A549 (cell line): ENCODE results near the gene SNTG2. TPM values are rescaled to one million over a fixed set of nuclear protein-coding genes. Genes with fewer than 3 reads are reported as not detected.

Experiments
- ATAC-seq, 2 experiments: fragments of 200-7000 bp in 1 of 2; fragments of >200 bp in 1 of 2; cut with Nextera tagmentation in 1 of 2; cut with Tn5 transposase in 1 of 2; 3 replicates each; pipeline versions ENCODE4 v1.8.0 to v1.9.1; 2018 to 2020; ENCODE audit warnings: mild to moderate bottlenecking in 1 of 2, moderate library complexity in 1 of 2
- CTCF ChIA-PET: fragments of 300-600 bp; sonication (Branson Sonifier 250); formaldehyde crosslinking; extraction: SDS; loops from one replicate; lab custom pipeline; 2021; ENCODE audit warnings: antibody characterized with exemption, inconsistent platforms; lab: Yijun Ruan, JAX
- POLR2A ChIA-PET: fragments of 350-600 bp; formaldehyde crosslinking; extraction: SDS; loops from one replicate; lab custom pipeline; 2021; ENCODE audit warnings: antibody characterized with exemption, inconsistent platforms; lab: Yijun Ruan, JAX
- DNase-seq, 2 experiments: peaks; one replicate each; pipeline versions ENCODE4 v3.0.0 to v3.0.0-alpha.2; 2011 to 2016; ENCODE audit warnings: low read depth in 1 of 2, low spot score in 1 of 2
- FAIRE-seq: peaks from 2 replicates; lab custom pipeline; 2011; peaks lifted over from hg19 to GRCh38; lab: Jason Lieb, UNC
- H3K27ac ChIP-seq, 2 experiments: fragments of >200 bp; sonication (Bioruptor Twin); formaldehyde crosslinking; 3 replicates each; pipeline ENCODE4 v1.5.1; 2016 to 2017
- H3K4me1 ChIP-seq: fragments of >200 bp; sonication (Bioruptor Twin); formaldehyde crosslinking; 3 replicates; pipeline ENCODE4 v1.6.1; 2016
- H3K4me2 ChIP-seq: fragments of >200 bp; sonication (Bioruptor Twin); formaldehyde crosslinking; 3 replicates; pipeline ENCODE4 v1.6.1; 2016
- H3K4me3 ChIP-seq: fragments of >200 bp; sonication (Bioruptor Twin); formaldehyde crosslinking; 3 replicates; pipeline ENCODE4 v1.5.1; 2016
- H3K9me3 ChIP-seq: fragments of >200 bp; sonication (Bioruptor Twin); formaldehyde crosslinking; 3 replicates; pipeline ENCODE4 v1.6.1; 2016
- BHLHE40 ChIP-seq: IDR thresholded peaks from 2 replicates; pipeline ENCODE4 v1.6.1; 2012; ENCODE audit warnings: low read depth, low read length, inconsistent platforms
- CBX8 ChIP-seq: fragments of 200-600 bp; sonication (generic); IDR thresholded peaks from 2 replicates; pipeline ENCODE4 v1.6.1; 2016
- CHD2 ChIP-seq: fragments of 150-350 bp; IDR thresholded peaks from 2 replicates; pipeline ENCODE4 v1.6.1; 2014; ENCODE audit warnings: low read length; ENCODE audit not compliant: partially characterized antibody
- EHF ChIP-seq: fragments of 250-450 bp; sonication (Bioruptor Pico); IDR thresholded peaks from 2 replicates; pipeline ENCODE4 v1.5.0; 2020; ENCODE audit warnings: mild to moderate bottlenecking
- EHMT2 ChIP-seq: fragments of 200-600 bp; sonication (generic); IDR thresholded peaks from 2 replicates; pipeline ENCODE4 v1.6.1; 2016; ENCODE audit warnings: antibody characterized with exemption, low read depth, mild to moderate bottlenecking, moderate library complexity
- ESRRA ChIP-seq: fragments of 150-350 bp; IDR thresholded peaks from 2 replicates; pipeline ENCODE4 v1.6.1; 2014; ENCODE audit warnings: mild to moderate bottlenecking, low read length, borderline replicate concordance
- FOSL2 ChIP-seq, 2 experiments: fragments of 450-650 bp in 1 of 2; fragments of >200 bp in 1 of 2; sonication (Bioruptor Twin) in 1 of 2; formaldehyde crosslinking; IDR thresholded peaks; 2 replicates each; pipeline versions ENCODE4 v1.5.0 to v1.6.1; 2016 to 2020; ENCODE audit warnings: mild to moderate bottlenecking in 1 of 2, moderate library complexity in 1 of 2
- FOXS1 ChIP-seq: fragments of 250-450 bp; sonication (Bioruptor Pico); IDR thresholded peaks from 2 replicates; pipeline ENCODE4 v1.5.0; 2020; ENCODE audit warnings: mild to moderate bottlenecking, moderate library complexity
- GATA3 ChIP-seq: IDR thresholded peaks from 2 replicates; pipeline ENCODE4 v1.6.1; 2012; ENCODE audit warnings: borderline replicate concordance
- HOXA7 ChIP-seq: fragments of 250-450 bp; sonication (Bioruptor Pico); IDR thresholded peaks from 2 replicates; pipeline ENCODE4 v1.5.0; 2020; ENCODE audit warnings: mild to moderate bottlenecking, moderate library complexity
- JUN ChIP-seq, 2 experiments: fragments of >200 bp; sonication (Bioruptor Twin); formaldehyde crosslinking; IDR thresholded peaks; 2 replicates in 1 of 2; 3 replicates in 1 of 2; pipeline ENCODE4 v1.6.1; 2016 to 2017
- KDM5A ChIP-seq: fragments of 200-600 bp; sonication (generic); IDR thresholded peaks from 2 replicates; pipeline ENCODE4 v1.6.1; 2016; ENCODE audit warnings: antibody characterized with exemption, mild to moderate bottlenecking
- MAZ ChIP-seq: fragments of 150-350 bp; IDR thresholded peaks from 2 replicates; pipeline ENCODE4 v1.6.1; 2014; ENCODE audit warnings: antibody characterized with exemption, low read depth, low read length, borderline replicate concordance
- NPAS2 ChIP-seq: fragments of 250-450 bp; sonication (Bioruptor Pico); IDR thresholded peaks from 2 replicates; pipeline ENCODE4 v1.8.0; 2022; ENCODE audit warnings: mild to moderate bottlenecking, moderate library complexity, borderline replicate concordance
- POLR2AphosphoS2 ChIP-seq: conservative IDR thresholded peaks from 2 replicates; pipeline ENCODE4 v1.6.1; 2012; ENCODE audit warnings: low read length, improper control_type of control experiment, inconsistent platforms
- RAD21 ChIP-seq, 2 experiments: fragments of >200 bp in 1 of 2; sonication (Bioruptor Twin) in 1 of 2; formaldehyde crosslinking in 1 of 2; IDR thresholded peaks in 1 of 2; conservative IDR thresholded peaks in 1 of 2; 2 replicates in 1 of 2; 3 replicates in 1 of 2; pipeline ENCODE4 v1.6.1; 2012 to 2018; ENCODE audit warnings: inconsistent platforms in 1 of 2
- REST ChIP-seq: fragments of 200-600 bp; sonication (generic); IDR thresholded peaks from 2 replicates; pipeline ENCODE4 v1.6.1; 2016; ENCODE audit warnings: antibody characterized with exemption, mild to moderate bottlenecking, moderate library complexity
- SREBF2 ChIP-seq: fragments of 450-650 bp; IDR thresholded peaks from 2 replicates; pipeline ENCODE4 v1.6.1; 2014; ENCODE audit warnings: mild to moderate bottlenecking, moderate library complexity
- TFCP2L1 ChIP-seq: fragments of 250-450 bp; sonication (Bioruptor Pico); IDR thresholded peaks from 2 replicates; pipeline ENCODE4 v1.5.0; 2021; ENCODE audit warnings: mild to moderate bottlenecking
- ZSCAN20 ChIP-seq: fragments of 250-450 bp; sonication (Bioruptor Pico); IDR thresholded peaks from 2 replicates; pipeline ENCODE4 v1.8.0; 2022; ENCODE audit warnings: mild to moderate bottlenecking, moderate library complexity
- WGBS: methylation state at CpG from one replicate; pipeline ENCODE4 v1.1.6; 2017; ENCODE audit errors: missing lambda C conversion rate; 5-methylcytosine and 5-hydroxymethylcytosine counted together
- polyA plus RNA-seq, 4 experiments: library from polyadenylated mRNA; depleted of rRNA in 3 of 4; stranded (reverse); fragments of >200 nt; fragmentation: RNase III in 1 of 4; extraction: RNeasy Plus Mini Kit Qiagen cat#74134 plus additional on column Dnase treatment in 1 of 4; gene quantifications; 2 replicates in 3 of 4; 3 replicates in 1 of 4; pipeline ENCODE4 v1.2.3, GENCODE V29; 2011 to 2017
- TF ChIP-seq, protein P1 (sequence below): IDR thresholded peaks from 2 replicates; pipeline ENCODE4 v1.6.1; 2012
- TF ChIP-seq, protein P2 (sequence below): fragments of 250-450 bp; sonication (Bioruptor Pico); IDR thresholded peaks from 2 replicates; pipeline ENCODE4 v1.5.0; 2020; ENCODE audit warnings: low read depth, mild to moderate bottlenecking, moderate library complexity

Gene SNTG2
- polyA plus RNA-seq, 2 of the 4 experiments (the other 2 are of a cell fraction) = not detected

DNA sequence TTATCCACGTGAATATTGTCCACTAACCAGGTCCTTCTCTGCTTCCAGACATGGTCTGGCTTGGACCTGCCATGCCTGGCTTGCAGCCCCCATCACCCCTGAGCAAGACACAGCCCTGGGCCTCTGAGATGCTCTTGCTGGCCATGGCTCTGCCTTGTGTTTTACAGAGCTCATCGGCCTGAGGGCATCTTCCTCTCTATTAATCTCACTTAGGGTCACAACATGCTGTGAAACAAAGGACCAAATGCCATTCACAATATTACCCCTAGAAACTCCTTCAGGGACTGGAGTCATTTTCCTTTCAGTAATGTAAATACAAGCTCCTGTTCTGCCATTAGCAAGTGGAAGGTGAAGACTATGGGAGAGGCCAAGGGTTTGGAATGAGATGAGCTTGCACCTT lies 455.8 kb downstream of the SNTG2 start:
- ChIA-PET POLR2A (no interaction called here), CTCF (no interaction called here)
- no peaks in the 10 kb centered on the region for H3K4me1 ChIP-seq
- no peak overlapping the region for H3K27ac ChIP-seq
- 0% methylated on average over 2 of the region's 2 CpGs for WGBS
- DNase-seq (no peak), FAIRE-seq (no peak), ATAC-seq (no peak)
- TF ChIP-seq FOXS1 (CRISPR knock-in tag) (no peak), FOSL2 (IDR thresholded peaks at IDR 0.05) (no peak), FOSL2 (CRISPR knock-in tag; IDR thresholded peaks at IDR 0.05) (no peak), REST (no peak), HOXA7 (CRISPR knock-in tag) (no peak), RAD21 (conservative IDR thresholded peaks at IDR 0.05 in 1 of 2, IDR thresholded peaks at IDR 0.05 in 1 of 2) (no peak), NPAS2 (no peak), GATA3 (no peak), TFCP2L1 (CRISPR knock-in tag) (no peak), EHMT2 (no peak), ESRRA (no peak), POLR2AphosphoS2 (no peak)
- no peak overlapping the region for H3K4me2 ChIP-seq
- no peaks in the 10 kb centered on the region for H3K9me3 ChIP-seq
- no peak overlapping the region for H3K4me3 ChIP-seq

DNA sequence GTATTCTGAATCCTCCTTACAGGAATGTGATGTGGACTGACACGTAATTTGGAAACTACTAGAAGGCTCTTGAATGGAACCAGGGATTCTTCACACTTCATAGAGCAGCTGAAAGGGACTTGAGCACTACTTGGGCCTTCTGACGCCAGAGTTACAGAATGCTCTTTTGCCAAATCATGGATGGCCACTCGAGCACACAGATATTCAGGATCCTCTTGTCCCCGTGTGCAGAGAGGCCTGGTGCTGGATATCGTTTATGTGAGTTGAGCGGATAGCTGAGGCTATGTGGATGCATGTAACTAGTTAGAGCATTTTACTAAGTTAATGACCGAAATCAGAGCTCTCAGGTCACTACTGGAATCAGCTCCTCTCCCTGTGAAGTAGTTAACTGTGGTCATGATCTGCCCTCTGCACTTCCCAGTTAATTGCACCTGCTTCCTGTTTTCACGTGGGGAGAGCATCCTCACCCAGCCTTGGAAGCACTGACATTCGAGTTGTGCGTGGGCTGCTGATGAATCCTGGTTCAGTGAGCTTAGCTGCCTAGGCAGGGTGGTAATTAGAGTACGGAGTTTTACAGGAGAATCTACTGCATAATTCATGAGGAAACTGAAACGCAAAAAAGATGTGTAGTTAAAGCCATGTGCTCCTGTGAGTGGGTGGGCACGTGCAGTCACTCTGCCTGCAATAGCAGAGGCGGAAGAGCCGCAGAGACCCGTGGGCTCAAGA lies 457.5 kb downstream of the SNTG2 start:
- POLR2A ChIA-PET = no interaction called here
- no peak overlapping the region for H3K4me2 ChIP-seq
- CTCF ChIA-PET = no interaction called here
- no peak for FAIRE-seq
- no peaks in the 10 kb centered on the region for H3K9me3 ChIP-seq
- 13% methylated on average over 16 of the region's 16 CpGs for WGBS
- no peak overlapping the region for H3K4me3 ChIP-seq
- DNase-seq = no peak
- TF ChIP-seq EHF (no peak), MAZ (no peak), KDM5A (no peak)
- no peak for ATAC-seq
- no peak overlapping the region for H3K27ac ChIP-seq
- H3K4me1 ChIP-seq = no peaks in the 10 kb centered on the region

DNA sequence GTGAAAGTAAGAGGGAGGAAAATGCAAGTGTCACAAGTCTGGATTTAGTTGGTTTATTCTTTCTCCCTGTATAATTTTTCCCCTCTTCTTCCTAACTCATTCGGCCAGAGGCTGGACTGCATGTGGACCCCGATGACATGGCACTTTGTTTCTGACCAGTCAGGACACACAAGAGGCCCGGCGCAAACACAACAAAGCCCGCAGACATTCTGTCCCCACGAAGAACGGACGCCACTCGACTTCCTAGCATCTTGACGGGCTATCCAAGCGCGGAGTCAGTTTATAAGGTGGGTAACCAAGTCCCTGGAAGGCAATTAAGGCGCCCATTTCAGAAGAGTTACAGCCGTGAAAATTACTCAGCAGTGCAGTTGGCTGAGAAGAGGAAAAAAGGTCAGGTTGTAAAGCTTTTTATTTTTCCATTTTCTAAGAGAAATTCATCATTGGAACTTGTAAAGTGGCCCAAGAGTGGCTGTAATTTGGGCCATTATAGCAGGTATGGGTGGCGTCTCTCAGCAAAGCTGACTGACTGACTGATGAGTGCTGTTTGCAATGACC lies 462.6 kb downstream of the SNTG2 start, which contains the start of gene TPO:
TPO (plus strand) TSS at position 308 of the 555 bp plus-strand sequence. CDS start 946 bp downstream, outside the sequence.
- Histone ChIP-seq H3K4me1 (no peaks in the 10 kb centered on the region), H3K27ac (no peak within 1 kb of the TSS), H3K4me2 (no peak within 1 kb of the TSS), H3K4me3 (no peak within 1 kb of the TSS)
- DNase-seq = no peak
- TF ChIP-seq, protein P1, sequence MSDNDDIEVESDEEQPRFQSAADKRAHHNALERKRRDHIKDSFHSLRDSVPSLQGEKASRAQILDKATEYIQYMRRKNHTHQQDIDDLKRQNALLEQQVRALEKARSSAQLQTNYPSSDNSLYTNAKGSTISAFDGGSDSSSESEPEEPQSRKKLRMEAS = no peak
- TF ChIP-seq BHLHE40 (no peak), ZSCAN20 (CRISPR knock-in tag) (no peak), CHD2 (no peak), JUN (IDR thresholded peaks at IDR 0.05) (no peak), SREBF2 (no peak), CBX8 (no peak), KDM5A (no peak)
- TF ChIP-seq, protein P2, sequence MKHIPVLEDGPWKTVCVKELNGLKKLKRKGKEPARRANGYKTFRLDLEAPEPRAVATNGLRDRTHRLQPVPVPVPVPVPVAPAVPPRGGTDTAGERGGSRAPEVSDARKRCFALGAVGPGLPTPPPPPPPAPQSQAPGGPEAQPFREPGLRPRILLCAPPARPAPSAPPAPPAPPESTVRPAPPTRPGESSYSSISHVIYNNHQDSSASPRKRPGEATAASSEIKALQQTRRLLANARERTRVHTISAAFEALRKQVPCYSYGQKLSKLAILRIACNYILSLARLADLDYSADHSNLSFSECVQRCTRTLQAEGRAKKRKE (CRISPR knock-in tag) = no peak
- TF ChIP-seq, all 56 proteins: peak for 0
- ChIA-PET POLR2A (no interaction called here), CTCF (no interaction called here)
- no peak for FAIRE-seq
- H3K9me3 ChIP-seq = peaks cover 9% of the 10 kb centered on the region; the same call in 2 of the 3 replicates
- no peak for ATAC-seq
- WGBS = 30% methylated on average over 15 of the region's 15 CpGs
